K562 (cell line): ENCODE data around the gene FBXO8. TPM values are rescaled to one million over a fixed set of nuclear protein-coding genes. Genes with fewer than 3 reads are reported as not detected.

Experiments
- E2F6 ChIP-seq, 2 experiments: IDR thresholded peaks; 2 replicates each; pipeline ENCODE4 v1.6.1; 2011; ENCODE audit warnings: borderline replicate concordance in 1 of 2, control low read depth in 1 of 2, low read depth in 1 of 2, low read length in 1 of 2, mild to moderate bottlenecking in 1 of 2, mixed read lengths in 1 of 2, moderate library complexity in 1 of 2; ENCODE audit not compliant: insufficient read depth in 1 of 2, insufficient read length in 1 of 2, poor library complexity in 1 of 2, severe bottlenecking in 1 of 2; ENCODE audit errors: extremely low read depth in 1 of 2
- L3MBTL2 ChIP-seq: fragments of 450-650 bp; IDR thresholded peaks from 2 replicates; pipeline ENCODE4 v1.6.1; 2016; ENCODE audit warnings: mild to moderate bottlenecking, moderate library complexity
- PRPF4 ChIP-seq: fragments of 200-400 bp; formaldehyde crosslinking; IDR thresholded peaks from one replicate; pipeline ENCODE4 v1.6.1; 2017; ENCODE audit warnings: low read length, low read depth, mild to moderate bottlenecking; ENCODE audit not compliant: insufficient read depth, poor library complexity, severe bottlenecking
- USF2 ChIP-seq: sonication (generic); formaldehyde crosslinking; IDR thresholded peaks from 2 replicates; pipeline ENCODE4 v1.5.0; 2020; ENCODE audit warnings: missing genetic modification reagents
- ZBTB1 ChIP-seq: sonication (generic); formaldehyde crosslinking; IDR thresholded peaks from 2 replicates; pipeline ENCODE4 v1.8.1; 2023; ENCODE audit warnings: missing genetic modification reagents, low read depth, mild to moderate bottlenecking, borderline replicate concordance
- ZSCAN32 ChIP-seq: fragments of 450-650 bp; formaldehyde crosslinking; IDR thresholded peaks from 2 replicates; pipeline ENCODE4 v1.4.0; 2020; ENCODE audit warnings: mild to moderate bottlenecking, moderate library complexity
- polyA plus RNA-seq, 8 experiments: library from polyadenylated mRNA; depleted of rRNA in 4 of 8; stranded (reverse) in 5 of 8; unstranded in 3 of 8; fragments of >200 nt; fragmentation: Nextera tagmentation in 2 of 8; fragmentation: Illumina TruSeq in 1 of 8; extraction: Ambion mirVana in 2 of 8; extraction: Trizol in 1 of 8; gene quantifications; 2 replicates each; pipeline versions ENCODE4 v1.2.1 to v1.2.3, GENCODE V29; 2011 to 2014; ENCODE audit warnings: inconsistent platforms in 1 of 8, missing spikeins in 1 of 8
- total RNA-seq, 7 experiments: library from RNA; depleted of rRNA in 6 of 7; stranded (reverse); fragments of >200 nt in 6 of 7; fragmentation: Illumina TruSeq in 2 of 7; extraction: Trizol in 2 of 7; gene quantifications; 2 replicates each; pipeline versions ENCODE4 v1.2.1 to v1.2.3, GENCODE V29; 2011 to 2021; ENCODE audit warnings: low replicate concordance in 1 of 7
- TF ChIP-seq, protein P1 (sequence below): fragments of 250-450 bp; sonication (Bioruptor Pico); IDR thresholded peaks from 2 replicates; pipeline ENCODE4 v1.4.0; 2020
- TF ChIP-seq, protein P2 (sequence below): fragments of 250-450 bp; sonication (Bioruptor Pico); IDR thresholded peaks from 2 replicates; pipeline ENCODE4 v1.8.0; 2022; ENCODE audit warnings: inconsistent platforms, mild to moderate bottlenecking, moderate library complexity, borderline replicate concordance
- TF ChIP-seq, protein P3 (sequence below): fragments of 200-800 bp; sonication (Bioruptor generic); IDR thresholded peaks from 2 replicates; pipeline ENCODE4 v1.6.1; 2017; ENCODE audit warnings: missing genetic modification characterization, missing compliant biosample characterization
- TF ChIP-seq, protein P4 (sequence below): fragments of 250-450 bp; sonication (Bioruptor Pico); IDR thresholded peaks from 2 replicates; pipeline ENCODE4 v1.4.0; 2020; ENCODE audit warnings: mild to moderate bottlenecking, moderate library complexity

The FBXO8 gene
- total and polyA plus RNA-seq, 9 of the 15 experiments (the other 6 are each of a cell fraction or from before 2014, with no cell fraction given), result 12.9 to 27.1 (median 14.8) TPM

DNA sequence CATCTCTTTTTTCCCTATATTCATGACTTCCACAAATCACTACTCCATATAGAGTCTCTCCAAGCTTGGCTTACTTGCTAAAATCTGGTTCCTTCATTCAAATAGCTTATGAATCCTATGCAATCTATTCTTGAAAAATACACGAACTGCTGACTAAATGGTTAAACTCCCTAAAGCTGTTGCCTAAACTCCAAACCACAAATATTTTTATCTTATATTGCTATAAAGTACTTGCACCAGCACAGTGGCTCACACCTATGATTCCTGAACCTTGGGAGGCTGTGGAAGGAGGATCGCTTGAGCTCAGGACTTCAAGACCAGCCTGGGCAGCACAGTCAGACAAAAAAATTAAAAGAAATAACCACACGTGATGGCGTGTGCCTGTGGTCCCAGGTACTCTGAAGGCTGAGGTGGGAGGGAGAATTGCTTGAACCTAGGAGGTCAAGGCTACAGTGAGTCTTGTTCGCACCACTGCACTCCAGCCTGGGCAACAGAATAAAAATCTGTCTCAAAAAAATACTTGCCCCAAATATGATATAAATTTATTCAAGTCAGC, 2.2 kb downstream of the FBXO8 start (continued):
- TF ChIP-seq, protein P1, sequence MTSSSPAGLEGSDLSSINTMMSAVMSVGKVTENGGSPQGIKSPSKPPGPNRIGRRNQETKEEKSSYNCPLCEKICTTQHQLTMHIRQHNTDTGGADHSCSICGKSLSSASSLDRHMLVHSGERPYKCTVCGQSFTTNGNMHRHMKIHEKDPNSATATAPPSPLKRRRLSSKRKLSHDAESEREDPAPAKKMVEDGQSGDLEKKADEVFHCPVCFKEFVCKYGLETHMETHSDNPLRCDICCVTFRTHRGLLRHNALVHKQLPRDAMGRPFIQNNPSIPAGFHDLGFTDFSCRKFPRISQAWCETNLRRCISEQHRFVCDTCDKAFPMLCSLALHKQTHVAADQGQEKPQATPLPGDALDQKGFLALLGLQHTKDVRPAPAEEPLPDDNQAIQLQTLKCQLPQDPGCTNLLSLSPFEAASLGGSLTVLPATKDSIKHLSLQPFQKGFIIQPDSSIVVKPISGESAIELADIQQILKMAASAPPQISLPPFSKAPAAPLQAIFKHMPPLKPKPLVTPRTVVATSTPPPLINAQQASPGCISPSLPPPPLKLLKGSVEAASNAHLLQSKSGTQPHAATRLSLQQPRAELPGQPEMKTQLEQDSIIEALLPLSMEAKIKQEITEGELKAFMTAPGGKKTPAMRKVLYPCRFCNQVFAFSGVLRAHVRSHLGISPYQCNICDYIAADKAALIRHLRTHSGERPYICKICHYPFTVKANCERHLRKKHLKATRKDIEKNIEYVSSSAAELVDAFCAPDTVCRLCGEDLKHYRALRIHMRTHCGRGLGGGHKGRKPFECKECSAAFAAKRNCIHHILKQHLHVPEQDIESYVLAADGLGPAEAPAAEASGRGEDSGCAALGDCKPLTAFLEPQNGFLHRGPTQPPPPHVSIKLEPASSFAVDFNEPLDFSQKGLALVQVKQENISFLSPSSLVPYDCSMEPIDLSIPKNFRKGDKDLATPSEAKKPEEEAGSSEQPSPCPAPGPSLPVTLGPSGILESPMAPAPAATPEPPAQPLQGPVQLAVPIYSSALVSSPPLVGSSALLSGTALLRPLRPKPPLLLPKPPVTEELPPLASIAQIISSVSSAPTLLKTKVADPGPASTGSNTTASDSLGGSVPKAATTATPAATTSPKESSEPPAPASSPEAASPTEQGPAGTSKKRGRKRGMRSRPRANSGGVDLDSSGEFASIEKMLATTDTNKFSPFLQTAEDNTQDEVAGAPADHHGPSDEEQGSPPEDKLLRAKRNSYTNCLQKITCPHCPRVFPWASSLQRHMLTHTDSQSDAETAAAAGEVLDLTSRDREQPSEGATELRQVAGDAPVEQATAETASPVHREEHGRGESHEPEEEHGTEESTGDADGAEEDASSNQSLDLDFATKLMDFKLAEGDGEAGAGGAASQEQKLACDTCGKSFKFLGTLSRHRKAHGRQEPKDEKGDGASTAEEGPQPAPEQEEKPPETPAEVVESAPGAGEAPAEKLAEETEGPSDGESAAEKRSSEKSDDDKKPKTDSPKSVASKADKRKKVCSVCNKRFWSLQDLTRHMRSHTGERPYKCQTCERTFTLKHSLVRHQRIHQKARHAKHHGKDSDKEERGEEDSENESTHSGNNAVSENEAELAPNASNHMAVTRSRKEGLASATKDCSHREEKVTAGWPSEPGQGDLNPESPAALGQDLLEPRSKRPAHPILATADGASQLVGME (CRISPR knock-in tag), result no peak
- TF ChIP-seq ZBTB1 (CRISPR knock-in tag) (no peak), PRPF4 (no peak), ZSCAN32 (CRISPR knock-in tag) (no peak), L3MBTL2 (no peak), USF2 (no peak), E2F6 (IDR thresholded peaks at IDR 0.05; ENCODE audit: borderline replicate concordance in 1 of 2, extremely low read depth in 1 of 2, insufficient read depth in 1 of 2, insufficient read length in 1 of 2, low read depth in 1 of 2, low read length in 1 of 2, poor library complexity in 1 of 2, severe bottlenecking in 1 of 2) (peak in 1 of 2 experiments; percentile 30)
- TF ChIP-seq, protein P2, sequence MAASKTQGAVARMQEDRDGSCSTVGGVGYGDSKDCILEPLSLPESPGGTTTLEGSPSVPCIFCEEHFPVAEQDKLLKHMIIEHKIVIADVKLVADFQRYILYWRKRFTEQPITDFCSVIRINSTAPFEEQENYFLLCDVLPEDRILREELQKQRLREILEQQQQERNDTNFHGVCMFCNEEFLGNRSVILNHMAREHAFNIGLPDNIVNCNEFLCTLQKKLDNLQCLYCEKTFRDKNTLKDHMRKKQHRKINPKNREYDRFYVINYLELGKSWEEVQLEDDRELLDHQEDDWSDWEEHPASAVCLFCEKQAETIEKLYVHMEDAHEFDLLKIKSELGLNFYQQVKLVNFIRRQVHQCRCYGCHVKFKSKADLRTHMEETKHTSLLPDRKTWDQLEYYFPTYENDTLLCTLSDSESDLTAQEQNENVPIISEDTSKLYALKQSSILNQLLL, result no peak
- TF ChIP-seq, protein P3, sequence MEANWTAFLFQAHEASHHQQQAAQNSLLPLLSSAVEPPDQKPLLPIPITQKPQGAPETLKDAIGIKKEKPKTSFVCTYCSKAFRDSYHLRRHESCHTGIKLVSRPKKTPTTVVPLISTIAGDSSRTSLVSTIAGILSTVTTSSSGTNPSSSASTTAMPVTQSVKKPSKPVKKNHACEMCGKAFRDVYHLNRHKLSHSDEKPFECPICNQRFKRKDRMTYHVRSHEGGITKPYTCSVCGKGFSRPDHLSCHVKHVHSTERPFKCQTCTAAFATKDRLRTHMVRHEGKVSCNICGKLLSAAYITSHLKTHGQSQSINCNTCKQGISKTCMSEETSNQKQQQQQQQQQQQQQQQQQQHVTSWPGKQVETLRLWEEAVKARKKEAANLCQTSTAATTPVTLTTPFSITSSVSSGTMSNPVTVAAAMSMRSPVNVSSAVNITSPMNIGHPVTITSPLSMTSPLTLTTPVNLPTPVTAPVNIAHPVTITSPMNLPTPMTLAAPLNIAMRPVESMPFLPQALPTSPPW (CRISPR knock-in tag), result no peak
- TF ChIP-seq, protein P4, sequence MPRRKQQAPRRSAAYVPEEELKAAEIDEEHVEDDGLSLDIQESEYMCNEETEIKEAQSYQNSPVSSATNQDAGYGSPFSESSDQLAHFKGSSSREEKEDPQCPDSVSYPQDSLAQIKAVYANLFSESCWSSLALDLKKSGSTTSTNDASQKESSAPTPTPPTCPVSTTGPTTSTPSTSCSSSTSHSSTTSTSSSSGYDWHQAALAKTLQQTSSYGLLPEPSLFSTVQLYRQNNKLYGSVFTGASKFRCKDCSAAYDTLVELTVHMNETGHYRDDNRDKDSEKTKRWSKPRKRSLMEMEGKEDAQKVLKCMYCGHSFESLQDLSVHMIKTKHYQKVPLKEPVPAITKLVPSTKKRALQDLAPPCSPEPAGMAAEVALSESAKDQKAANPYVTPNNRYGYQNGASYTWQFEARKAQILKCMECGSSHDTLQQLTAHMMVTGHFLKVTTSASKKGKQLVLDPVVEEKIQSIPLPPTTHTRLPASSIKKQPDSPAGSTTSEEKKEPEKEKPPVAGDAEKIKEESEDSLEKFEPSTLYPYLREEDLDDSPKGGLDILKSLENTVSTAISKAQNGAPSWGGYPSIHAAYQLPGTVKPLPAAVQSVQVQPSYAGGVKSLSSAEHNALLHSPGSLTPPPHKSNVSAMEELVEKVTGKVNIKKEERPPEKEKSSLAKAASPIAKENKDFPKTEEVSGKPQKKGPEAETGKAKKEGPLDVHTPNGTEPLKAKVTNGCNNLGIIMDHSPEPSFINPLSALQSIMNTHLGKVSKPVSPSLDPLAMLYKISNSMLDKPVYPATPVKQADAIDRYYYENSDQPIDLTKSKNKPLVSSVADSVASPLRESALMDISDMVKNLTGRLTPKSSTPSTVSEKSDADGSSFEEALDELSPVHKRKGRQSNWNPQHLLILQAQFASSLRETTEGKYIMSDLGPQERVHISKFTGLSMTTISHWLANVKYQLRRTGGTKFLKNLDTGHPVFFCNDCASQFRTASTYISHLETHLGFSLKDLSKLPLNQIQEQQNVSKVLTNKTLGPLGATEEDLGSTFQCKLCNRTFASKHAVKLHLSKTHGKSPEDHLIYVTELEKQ (CRISPR knock-in tag), result no peak
